ENCODE data around the gene SRC. TPM values are rescaled to one million over a fixed set of nuclear protein-coding genes. Genes with fewer than 3 reads are reported as not detected.
A peak's percentile ranks its signal among the peaks of the same experiment; 100 is the strongest.

SRC gene
- total RNA-seq, 1 donor from 2014 or later: 15.4 TPM

DNA sequence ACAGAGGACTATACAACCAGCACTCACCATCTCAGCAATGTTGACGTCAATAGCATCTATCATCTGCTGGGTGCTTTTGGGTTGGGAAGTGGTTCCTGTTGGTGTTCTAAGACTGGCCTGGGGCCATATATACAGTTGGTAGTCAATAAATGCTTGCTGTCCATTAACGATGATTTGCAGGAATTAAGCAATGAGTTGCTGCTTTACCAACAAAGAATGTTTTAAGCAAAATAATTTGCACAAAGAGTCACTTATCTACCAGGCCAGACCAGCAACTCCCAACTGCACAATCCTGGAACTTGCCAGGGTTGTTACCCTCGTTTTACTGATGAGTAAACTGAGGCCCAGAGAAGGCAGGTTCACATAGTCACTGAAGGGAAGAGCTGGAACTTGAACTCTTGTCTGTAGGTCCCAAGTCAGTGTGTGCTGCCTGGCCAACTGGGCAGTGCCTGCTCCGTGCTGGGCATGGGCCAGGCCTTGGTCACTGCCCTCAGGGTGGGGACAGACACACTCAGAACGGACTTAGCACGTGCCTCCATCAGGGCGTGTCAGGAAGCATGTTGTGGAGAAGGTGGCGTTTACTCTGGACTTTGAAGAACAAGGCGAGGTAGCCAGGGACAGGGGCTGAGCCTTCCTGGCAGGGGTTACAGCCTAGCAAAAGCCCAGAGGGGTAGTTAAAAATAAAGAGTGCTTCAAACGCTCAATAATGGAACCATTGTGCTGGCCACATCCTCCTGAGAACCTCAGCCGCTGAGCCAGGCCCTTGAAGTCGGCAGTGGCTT is 2.5 kb upstream of the SRC start:
- Histone ChIP-seq H3K27ac (no peak overlapping the region), H3K4me2 (no peak overlapping the region), H3K9me3 (ENCODE audit: low read depth) (no peaks in the 10 kb centered on the region), H3F3A (ENCODE audit: low read depth) (peaks cover 29% of the 10 kb centered on the region), H3K36me3 (no peaks in the 10 kb centered on the region), H3K4me3 (no peak overlapping the region), H3K27me3 (no peaks in the 10 kb centered on the region), H3K9ac (no peak overlapping the region), H2AFZ (replicated peaks) (no peak overlapping the region), H4K20me1 (ENCODE audit: low read depth) (peaks cover 17% of the 10 kb centered on the region), H3K79me2 (ENCODE audit: low read depth) (peaks cover 30% of the 10 kb centered on the region), H3K4me1 (peaks cover 9% of the 10 kb centered on the region)
- no peaks in the 10 kb centered on the region for H3K9me3 Mint-ChIP-seq
- H3K4me3 Mint-ChIP-seq: peak overlapping the region; percentile 57
- TF ChIP-seq EZH2 (IDR thresholded peaks at IDR 0.05) (no peak), EZH2phosphoT487 (IDR thresholded peaks at IDR 0.05) (no peak)
- TF ChIP-seq, protein P1, sequence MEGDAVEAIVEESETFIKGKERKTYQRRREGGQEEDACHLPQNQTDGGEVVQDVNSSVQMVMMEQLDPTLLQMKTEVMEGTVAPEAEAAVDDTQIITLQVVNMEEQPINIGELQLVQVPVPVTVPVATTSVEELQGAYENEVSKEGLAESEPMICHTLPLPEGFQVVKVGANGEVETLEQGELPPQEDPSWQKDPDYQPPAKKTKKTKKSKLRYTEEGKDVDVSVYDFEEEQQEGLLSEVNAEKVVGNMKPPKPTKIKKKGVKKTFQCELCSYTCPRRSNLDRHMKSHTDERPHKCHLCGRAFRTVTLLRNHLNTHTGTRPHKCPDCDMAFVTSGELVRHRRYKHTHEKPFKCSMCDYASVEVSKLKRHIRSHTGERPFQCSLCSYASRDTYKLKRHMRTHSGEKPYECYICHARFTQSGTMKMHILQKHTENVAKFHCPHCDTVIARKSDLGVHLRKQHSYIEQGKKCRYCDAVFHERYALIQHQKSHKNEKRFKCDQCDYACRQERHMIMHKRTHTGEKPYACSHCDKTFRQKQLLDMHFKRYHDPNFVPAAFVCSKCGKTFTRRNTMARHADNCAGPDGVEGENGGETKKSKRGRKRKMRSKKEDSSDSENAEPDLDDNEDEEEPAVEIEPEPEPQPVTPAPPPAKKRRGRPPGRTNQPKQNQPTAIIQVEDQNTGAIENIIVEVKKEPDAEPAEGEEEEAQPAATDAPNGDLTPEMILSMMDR (IDR thresholded peaks at IDR 0.05): no peak
- no peak overlapping the region for H3K27ac Mint-ChIP-seq
- H3K27me3 Mint-ChIP-seq (ENCODE audit: insufficient read depth, low read depth): peaks cover 9% of the 10 kb centered on the region
- peaks cover 50% of the 10 kb centered on the region for H3K4me1 Mint-ChIP-seq
- no peaks in the 10 kb centered on the region for H3K36me3 Mint-ChIP-seq
- DNase-seq (ENCODE audit: low spot score): no peak

DNA sequence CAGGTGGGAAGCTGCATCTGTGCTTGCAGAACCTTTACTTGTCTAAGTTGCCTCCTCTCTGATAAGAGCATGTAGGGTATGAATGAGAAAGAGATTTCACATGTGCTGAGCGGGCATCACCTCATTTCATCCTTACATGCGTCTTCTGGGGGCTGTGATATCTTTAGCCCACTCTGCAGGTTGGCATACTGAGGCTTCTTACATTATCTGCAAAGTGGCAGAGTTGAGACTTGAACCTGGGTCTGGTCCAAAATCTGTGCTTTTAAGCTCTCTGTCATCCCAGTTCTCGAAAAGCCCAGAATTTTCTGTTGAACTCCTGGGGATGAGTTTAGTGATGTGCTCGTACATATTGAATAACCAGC is 2.0 kb upstream of the SRC start:
- TF ChIP-seq, protein P1 (IDR thresholded peaks at IDR 0.05): no peak
- no peak for TF ChIP-seq EZH2 (IDR thresholded peaks at IDR 0.05)
- TF ChIP-seq EZH2phosphoT487 (IDR thresholded peaks at IDR 0.05): no peak
- H3K4me2 ChIP-seq: no peak overlapping the region
- H3K9ac ChIP-seq: no peak overlapping the region
- DNase-seq (ENCODE audit: low spot score): no peak
- peaks cover 54% of the 10 kb centered on the region for H3K4me1 Mint-ChIP-seq
- peaks cover 22% of the 10 kb centered on the region for H4K20me1 ChIP-seq (ENCODE audit: low read depth)
- H3K27ac Mint-ChIP-seq: no peak overlapping the region
- no peaks in the 10 kb centered on the region for H3K27me3 ChIP-seq
- no peak overlapping the region for H3K4me3 Mint-ChIP-seq
- H3K9me3 Mint-ChIP-seq: no peaks in the 10 kb centered on the region
- peaks cover 29% of the 10 kb centered on the region for H3F3A ChIP-seq (ENCODE audit: low read depth)
- H3K9me3 ChIP-seq (ENCODE audit: low read depth): no peaks in the 10 kb centered on the region
- H3K27ac ChIP-seq: no peak overlapping the region
- peaks cover under 1% of the 10 kb centered on the region for H3K36me3 Mint-ChIP-seq
- H3K4me1 ChIP-seq: peaks cover 9% of the 10 kb centered on the region
- peaks cover 36% of the 10 kb centered on the region for H3K79me2 ChIP-seq (ENCODE audit: low read depth)
- no peak overlapping the region for H3K4me3 ChIP-seq
- H3K27me3 Mint-ChIP-seq (ENCODE audit: insufficient read depth, low read depth): peaks cover 8% of the 10 kb centered on the region
- no peaks in the 10 kb centered on the region for H3K36me3 ChIP-seq
- no peak overlapping the region for H2AFZ ChIP-seq (replicated peaks)

DNA sequence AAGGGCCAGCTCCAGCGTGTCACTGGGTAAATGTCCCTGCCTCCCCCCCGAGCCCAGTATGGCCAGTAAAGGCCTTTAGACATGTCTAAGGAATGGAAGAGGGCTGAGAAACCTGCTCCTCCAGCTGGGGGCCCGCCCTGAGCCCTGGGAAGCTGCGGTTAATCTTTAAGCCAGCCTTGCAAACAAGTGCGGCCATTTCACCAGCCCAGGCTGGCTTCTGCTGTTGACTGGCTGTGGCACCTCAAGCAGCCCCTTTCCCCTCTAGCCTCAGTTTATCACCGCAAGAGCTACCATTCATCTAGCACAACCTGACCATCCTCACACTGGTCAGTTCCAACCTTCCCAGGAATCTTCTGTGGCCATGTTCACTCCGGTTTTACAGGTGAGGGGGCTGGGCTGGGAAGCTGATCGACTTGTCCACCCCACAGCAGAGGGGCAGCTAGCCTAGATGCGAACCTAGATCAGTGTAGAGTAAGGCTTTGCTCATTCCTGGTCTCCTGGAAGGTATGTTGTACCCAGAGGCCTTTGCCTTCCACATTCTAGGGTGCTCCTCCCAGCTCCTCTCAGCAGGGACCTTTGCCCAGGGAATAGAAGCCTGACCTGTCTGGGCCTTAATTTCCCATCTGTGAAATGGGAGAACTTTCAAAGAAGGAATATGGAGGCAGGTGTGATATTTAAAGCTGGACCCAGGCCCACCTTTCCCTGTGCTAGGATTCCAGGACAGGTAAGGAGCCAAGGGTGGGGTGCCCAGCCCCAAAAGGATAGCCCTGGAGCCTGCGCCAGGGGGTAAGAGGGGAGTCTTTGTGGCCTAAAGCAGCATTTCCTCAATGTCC is 1.2 kb upstream of the SRC start:
- peaks cover 9% of the 10 kb centered on the region for H3K4me1 ChIP-seq
- Mint-ChIP-seq H3K9me3 (no peaks in the 10 kb centered on the region), H3K27me3 (ENCODE audit: insufficient read depth, low read depth) (peaks cover 6% of the 10 kb centered on the region), H3K4me3 (peak overlapping the region; percentile 84), H3K27ac (peak overlapping the region; percentile 63), H3K4me1 (peaks cover 55% of the 10 kb centered on the region), H3K36me3 (peaks cover 2% of the 10 kb centered on the region)
- no peaks in the 10 kb centered on the region for H3K9me3 ChIP-seq (ENCODE audit: low read depth)
- peaks cover 30% of the 10 kb centered on the region for H4K20me1 ChIP-seq (ENCODE audit: low read depth)
- TF ChIP-seq, protein P1 (IDR thresholded peaks at IDR 0.05): no peak
- no peak for TF ChIP-seq EZH2 (IDR thresholded peaks at IDR 0.05)
- no peak for TF ChIP-seq EZH2phosphoT487 (IDR thresholded peaks at IDR 0.05)
- H3K9ac ChIP-seq: no peak overlapping the region
- no peak overlapping the region for H3K4me2 ChIP-seq
- no peak overlapping the region for H3K27ac ChIP-seq
- H3K27me3 ChIP-seq: no peaks in the 10 kb centered on the region
- H3K36me3 ChIP-seq: no peaks in the 10 kb centered on the region
- peaks cover 29% of the 10 kb centered on the region for H3F3A ChIP-seq (ENCODE audit: low read depth)
- peaks cover 44% of the 10 kb centered on the region for H3K79me2 ChIP-seq (ENCODE audit: low read depth)
- no peak for DNase-seq (ENCODE audit: low spot score)
- no peak overlapping the region for H3K4me3 ChIP-seq
- no peak overlapping the region for H2AFZ ChIP-seq (replicated peaks)
